WTC11 (cell line): ENCODE measurements around the gene RNF145. TPM values are rescaled to one million over a fixed set of nuclear protein-coding genes. Genes with fewer than 3 reads are reported as not detected.

Experiments used
- ATAC-seq: fragments of 200-7000 bp; cut with Tn5 transposase; 2 replicates; pipeline ENCODE4 v1.10.0; 2021; ENCODE audit warnings: mild to moderate bottlenecking, moderate library complexity
- CTCF ChIA-PET: fragments of 300-600 bp; sonication (Branson Sonifier 250); formaldehyde crosslinking; loops from one replicate; lab custom pipeline; 2021; ENCODE audit warnings: antibody characterized with exemption; lab: Charles Lee
- POLR2A ChIA-PET: fragments of 350-600 bp; sonication (Branson Sonifier 250); formaldehyde crosslinking; loops from one replicate; lab custom pipeline; 2021; ENCODE audit warnings: antibody characterized with exemption; lab: Charles Lee
- DNase-seq: peaks from one replicate; pipeline ENCODE4 v3.0.0; 2021; ENCODE audit warnings: low spot score
- H3K27ac Mint-ChIP-seq: 2 replicates; pipeline ENCODE4 v1.8.0; 2021; ENCODE audit warnings: mixed read lengths
- H3K27me3 Mint-ChIP-seq: 2 replicates; pipeline ENCODE4 v1.8.0; 2021; ENCODE audit warnings: low read depth, mild to moderate bottlenecking, moderate library complexity, mixed read lengths
- H3K36me3 Mint-ChIP-seq: 2 replicates; pipeline ENCODE4 v1.8.0; 2021; ENCODE audit warnings: mixed read lengths
- H3K4me1 Mint-ChIP-seq: 2 replicates; pipeline ENCODE4 v1.8.0; 2022; ENCODE audit warnings: mixed read lengths
- H3K4me3 Mint-ChIP-seq: 2 replicates; pipeline ENCODE4 v1.8.0; 2021; ENCODE audit warnings: mild to moderate bottlenecking, moderate library complexity, mixed read lengths
- H3K9me3 Mint-ChIP-seq: 2 replicates; pipeline ENCODE4 v1.8.0; 2021; ENCODE audit warnings: mixed read lengths
- CREM ChIP-seq: sonication (generic); formaldehyde crosslinking; IDR thresholded peaks from 2 replicates; pipeline ENCODE4 v1.8.1; 2022; ENCODE audit warnings: mild to moderate bottlenecking, missing genetic modification reagents, moderate library complexity
- EMX1 ChIP-seq: fragments of 250-450 bp; sonication (Bioruptor Pico); IDR thresholded peaks from 2 replicates; pipeline ENCODE4 v1.8.0; 2021; ENCODE audit warnings: mild to moderate bottlenecking
- FOXJ3 ChIP-seq: sonication (generic); formaldehyde crosslinking; IDR thresholded peaks from 2 replicates; pipeline ENCODE4 v1.9.0; 2021; ENCODE audit warnings: missing genetic modification reagents, mild to moderate bottlenecking, borderline replicate concordance
- GABPB1 ChIP-seq: sonication (generic); formaldehyde crosslinking; IDR thresholded peaks from 2 replicates; pipeline ENCODE4 v1.8.1; 2023; ENCODE audit warnings: mild to moderate bottlenecking, missing genetic modification reagents
- GRHL2 ChIP-seq: fragments of 250-450 bp; sonication (Bioruptor Pico); IDR thresholded peaks from 2 replicates; pipeline ENCODE4 v1.8.0; 2022; ENCODE audit warnings: mild to moderate bottlenecking, moderate library complexity; ENCODE audit not compliant: insufficient replicate concordance, severe bottlenecking
- GTF2I ChIP-seq: fragments of 250-450 bp; sonication (Bioruptor Pico); conservative IDR thresholded peaks from 2 replicates; pipeline ENCODE4 v1.4.0; 2021; ENCODE audit warnings: mild to moderate bottlenecking
- KAT7 ChIP-seq: sonication (generic); formaldehyde crosslinking; IDR thresholded peaks from 2 replicates; pipeline ENCODE4 v1.8.1; 2023; ENCODE audit warnings: missing genetic modification reagents, mild to moderate bottlenecking, borderline replicate concordance
- NR3C1 ChIP-seq: sonication (generic); formaldehyde crosslinking; conservative IDR thresholded peaks from 2 replicates; pipeline ENCODE4 v1.8.1; 2023; ENCODE audit warnings: low read depth, mild to moderate bottlenecking, missing genetic modification reagents
- PRRX2 ChIP-seq: fragments of 250-450 bp; sonication (Bioruptor Pico); IDR thresholded peaks from 2 replicates; pipeline ENCODE4 v1.8.0; 2021; ENCODE audit warnings: mild to moderate bottlenecking
- SMAD4 ChIP-seq: sonication (generic); formaldehyde crosslinking; IDR thresholded peaks from 2 replicates; pipeline ENCODE4 v1.8.0; 2022; ENCODE audit warnings: mild to moderate bottlenecking, missing genetic modification reagents
- SOX15 ChIP-seq: fragments of 250-450 bp; sonication (Bioruptor Pico); IDR thresholded peaks from 2 replicates; pipeline ENCODE4 v1.9.0; 2021; ENCODE audit warnings: mild to moderate bottlenecking
- ZNF512 ChIP-seq: sonication (generic); formaldehyde crosslinking; IDR thresholded peaks from 2 replicates; pipeline ENCODE4 v1.8.1; 2022; ENCODE audit warnings: missing genetic modification reagents, borderline replicate concordance
- total RNA-seq: library from RNA; stranded (reverse); gene quantifications from 3 replicates; pipeline ENCODE4 v1.2.3, GENCODE V29; 2021
- TF ChIP-seq, protein P1 (sequence below): sonication (generic); formaldehyde crosslinking; IDR thresholded peaks from 2 replicates; pipeline ENCODE4 v1.8.1; 2022; ENCODE audit warnings: mild to moderate bottlenecking, moderate library complexity, missing genetic modification reagents
- TF ChIP-seq, protein P2 (sequence below): fragments of 250-450 bp; sonication (Bioruptor Pico); IDR thresholded peaks from 2 replicates; pipeline ENCODE4 v1.8.0; 2021; ENCODE audit warnings: mild to moderate bottlenecking
- TF ChIP-seq, protein P3 (sequence below): sonication (generic); formaldehyde crosslinking; IDR thresholded peaks from 2 replicates; pipeline ENCODE4 v1.8.1; 2023; ENCODE audit warnings: mild to moderate bottlenecking, missing genetic modification reagents, moderate library complexity
- TF ChIP-seq, protein P4 (sequence below): fragments of 250-450 bp; sonication (Bioruptor Pico); IDR thresholded peaks from 2 replicates; pipeline ENCODE4 v1.9.0; 2021; ENCODE audit warnings: mild to moderate bottlenecking, borderline replicate concordance
- TF ChIP-seq, protein P5 (sequence below): sonication (generic); formaldehyde crosslinking; IDR thresholded peaks from 2 replicates; pipeline ENCODE4 v1.8.0; 2023; ENCODE audit warnings: mild to moderate bottlenecking, missing genetic modification reagents
- TF ChIP-seq, protein P6 (sequence below): sonication (generic); formaldehyde crosslinking; conservative IDR thresholded peaks from 2 replicates; pipeline ENCODE4 v1.8.1; 2023; ENCODE audit warnings: mild to moderate bottlenecking, low read depth, missing genetic modification reagents, moderate library complexity

RNF145 gene
- total RNA-seq, 1 experiment from 2014 or later: 76.8 TPM

DNA sequence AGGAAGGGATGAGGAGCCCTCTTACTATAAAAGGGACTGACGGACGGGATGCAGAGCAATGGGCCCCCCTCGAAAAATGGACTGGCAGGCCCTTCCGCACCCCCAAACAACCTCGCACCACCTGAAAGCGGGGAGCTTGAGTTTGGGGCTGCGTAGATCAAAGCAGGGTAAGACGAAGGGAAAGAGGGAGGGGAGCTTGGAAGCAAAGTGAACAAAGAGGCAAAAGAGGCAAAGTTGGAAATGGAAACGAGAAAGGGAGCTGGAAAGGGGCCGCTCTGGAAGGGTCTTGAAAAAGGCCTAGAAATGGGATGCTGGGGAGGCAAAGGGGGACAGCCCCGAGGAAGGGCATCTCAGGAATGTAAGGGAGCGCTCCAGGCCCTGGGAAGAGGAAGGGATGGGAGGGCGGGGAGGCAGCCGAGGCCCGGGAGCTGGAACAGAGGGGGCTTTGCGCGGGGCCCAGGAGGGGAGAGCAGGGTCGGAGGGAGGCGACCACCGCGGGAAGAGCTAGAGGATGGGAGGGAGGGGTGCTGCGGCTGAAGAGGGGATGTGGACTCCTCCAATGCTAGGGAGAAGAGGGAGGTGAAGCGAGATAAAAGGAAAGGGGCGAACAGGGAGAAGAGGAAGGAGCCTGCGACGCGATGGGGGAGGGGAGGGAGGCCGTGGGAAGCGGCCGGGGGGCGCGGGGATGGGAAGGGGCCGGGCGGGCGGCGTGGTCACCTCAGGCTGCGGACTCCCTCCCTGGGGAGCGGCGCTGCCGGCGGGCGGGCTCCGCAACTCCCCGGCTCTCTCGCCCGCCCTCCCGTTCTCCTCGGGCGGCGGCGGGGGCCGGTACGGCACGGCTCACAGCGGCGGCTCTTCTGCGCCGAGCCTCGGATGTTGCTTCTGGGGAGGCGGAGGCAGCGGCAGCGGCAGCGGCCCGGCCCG, 577 bp downstream of the RNF145 start (continued):
- TF ChIP-seq PRRX2 (CRISPR knock-in tag) (no peak), EMX1 (CRISPR knock-in tag) (no peak), GRHL2 (no peak)
- TF ChIP-seq, protein P1, sequence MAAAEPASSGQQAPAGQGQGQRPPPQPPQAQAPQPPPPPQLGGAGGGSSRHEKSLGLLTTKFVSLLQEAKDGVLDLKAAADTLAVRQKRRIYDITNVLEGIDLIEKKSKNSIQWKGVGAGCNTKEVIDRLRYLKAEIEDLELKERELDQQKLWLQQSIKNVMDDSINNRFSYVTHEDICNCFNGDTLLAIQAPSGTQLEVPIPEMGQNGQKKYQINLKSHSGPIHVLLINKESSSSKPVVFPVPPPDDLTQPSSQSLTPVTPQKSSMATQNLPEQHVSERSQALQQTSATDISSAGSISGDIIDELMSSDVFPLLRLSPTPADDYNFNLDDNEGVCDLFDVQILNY: no peak
- TF ChIP-seq, protein P2, sequence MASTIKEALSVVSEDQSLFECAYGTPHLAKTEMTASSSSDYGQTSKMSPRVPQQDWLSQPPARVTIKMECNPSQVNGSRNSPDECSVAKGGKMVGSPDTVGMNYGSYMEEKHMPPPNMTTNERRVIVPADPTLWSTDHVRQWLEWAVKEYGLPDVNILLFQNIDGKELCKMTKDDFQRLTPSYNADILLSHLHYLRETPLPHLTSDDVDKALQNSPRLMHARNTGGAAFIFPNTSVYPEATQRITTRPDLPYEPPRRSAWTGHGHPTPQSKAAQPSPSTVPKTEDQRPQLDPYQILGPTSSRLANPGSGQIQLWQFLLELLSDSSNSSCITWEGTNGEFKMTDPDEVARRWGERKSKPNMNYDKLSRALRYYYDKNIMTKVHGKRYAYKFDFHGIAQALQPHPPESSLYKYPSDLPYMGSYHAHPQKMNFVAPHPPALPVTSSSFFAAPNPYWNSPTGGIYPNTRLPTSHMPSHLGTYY (CRISPR knock-in tag): no peak

DNA sequence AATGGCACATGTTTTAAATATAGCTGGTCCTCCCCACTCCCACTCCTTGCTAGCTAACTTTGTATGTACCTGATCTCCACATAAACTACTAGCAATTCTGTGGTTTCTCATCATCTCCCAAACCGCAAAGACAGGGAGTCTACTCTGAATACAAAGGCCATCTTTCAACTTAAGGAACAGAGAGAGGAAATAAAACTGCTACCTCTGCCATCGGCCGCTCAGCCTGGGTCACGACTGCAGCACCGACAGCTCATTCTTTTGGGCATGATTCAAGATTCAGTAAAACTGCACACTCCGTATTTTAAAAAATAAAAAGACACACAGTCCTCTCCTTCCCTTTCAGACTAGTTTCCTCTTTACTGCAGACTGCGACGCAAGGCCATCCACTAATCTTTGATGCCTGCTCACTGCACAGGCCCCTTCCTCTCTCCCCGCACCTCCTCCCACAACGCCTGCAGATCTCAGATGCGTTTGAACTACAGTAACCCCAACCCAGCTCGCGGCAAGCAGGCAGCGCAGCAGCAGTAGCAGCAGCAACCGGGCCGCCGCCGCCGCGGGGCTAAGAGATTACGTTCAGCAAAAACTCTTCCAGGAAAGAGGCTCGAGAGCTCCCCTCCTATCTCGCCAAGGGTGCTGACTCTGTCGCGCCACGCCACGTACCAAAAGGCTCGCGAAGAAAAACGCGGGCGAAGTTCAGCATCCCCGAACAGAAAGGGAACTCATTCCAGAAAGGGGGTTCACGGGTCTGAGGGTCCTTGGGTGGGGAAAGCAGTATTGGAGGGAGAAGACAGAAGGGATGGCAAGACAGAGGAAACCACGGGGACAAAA, 1.5 kb downstream of the RNF145 start:
- ChIA-PET CTCF (interaction anchor here (0.5 to 2.4 kb wide), 5 partner anchors 51 to 779 kb away, joined by 3 to 14 read pairs (median 4); no protein-coding TSS in a partner anchor), POLR2A (interaction anchor here (0.6 to 1.0 kb wide), 3 partner anchors 9 to 1349 kb away, joined by 3 read pairs; no protein-coding TSS in a partner anchor)
- Mint-ChIP-seq H3K9me3 (no peaks in the 10 kb centered on the region), H3K27ac (peak overlapping the region; percentile 73), H3K4me3 (peak overlapping the region; percentile 86), H3K27me3 (peaks cover 8% of the 10 kb centered on the region), H3K36me3 (no peaks in the 10 kb centered on the region), H3K4me1 (peaks cover 56% of the 10 kb centered on the region)
- ATAC-seq (peak; percentile 71), DNase-seq (peak; percentile 73)
- TF ChIP-seq ZNF512 (no peak), FOXJ3 (CRISPR knock-in tag) (no peak), SMAD4 (CRISPR knock-in tag) (no peak), NR3C1 (no peak), GTF2I (CRISPR knock-in tag) (no peak), CREM (CRISPR knock-in tag) (no peak), SOX15 (CRISPR knock-in tag) (no peak), GABPB1 (CRISPR knock-in tag) (no peak), KAT7 (CRISPR knock-in tag) (no peak)
- TF ChIP-seq, protein P3, sequence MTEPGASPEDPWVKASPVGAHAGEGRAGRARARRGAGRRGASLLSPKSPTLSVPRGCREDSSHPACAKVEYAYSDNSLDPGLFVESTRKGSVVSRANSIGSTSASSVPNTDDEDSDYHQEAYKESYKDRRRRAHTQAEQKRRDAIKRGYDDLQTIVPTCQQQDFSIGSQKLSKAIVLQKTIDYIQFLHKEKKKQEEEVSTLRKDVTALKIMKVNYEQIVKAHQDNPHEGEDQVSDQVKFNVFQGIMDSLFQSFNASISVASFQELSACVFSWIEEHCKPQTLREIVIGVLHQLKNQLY: no peak
- TF ChIP-seq, protein P4, sequence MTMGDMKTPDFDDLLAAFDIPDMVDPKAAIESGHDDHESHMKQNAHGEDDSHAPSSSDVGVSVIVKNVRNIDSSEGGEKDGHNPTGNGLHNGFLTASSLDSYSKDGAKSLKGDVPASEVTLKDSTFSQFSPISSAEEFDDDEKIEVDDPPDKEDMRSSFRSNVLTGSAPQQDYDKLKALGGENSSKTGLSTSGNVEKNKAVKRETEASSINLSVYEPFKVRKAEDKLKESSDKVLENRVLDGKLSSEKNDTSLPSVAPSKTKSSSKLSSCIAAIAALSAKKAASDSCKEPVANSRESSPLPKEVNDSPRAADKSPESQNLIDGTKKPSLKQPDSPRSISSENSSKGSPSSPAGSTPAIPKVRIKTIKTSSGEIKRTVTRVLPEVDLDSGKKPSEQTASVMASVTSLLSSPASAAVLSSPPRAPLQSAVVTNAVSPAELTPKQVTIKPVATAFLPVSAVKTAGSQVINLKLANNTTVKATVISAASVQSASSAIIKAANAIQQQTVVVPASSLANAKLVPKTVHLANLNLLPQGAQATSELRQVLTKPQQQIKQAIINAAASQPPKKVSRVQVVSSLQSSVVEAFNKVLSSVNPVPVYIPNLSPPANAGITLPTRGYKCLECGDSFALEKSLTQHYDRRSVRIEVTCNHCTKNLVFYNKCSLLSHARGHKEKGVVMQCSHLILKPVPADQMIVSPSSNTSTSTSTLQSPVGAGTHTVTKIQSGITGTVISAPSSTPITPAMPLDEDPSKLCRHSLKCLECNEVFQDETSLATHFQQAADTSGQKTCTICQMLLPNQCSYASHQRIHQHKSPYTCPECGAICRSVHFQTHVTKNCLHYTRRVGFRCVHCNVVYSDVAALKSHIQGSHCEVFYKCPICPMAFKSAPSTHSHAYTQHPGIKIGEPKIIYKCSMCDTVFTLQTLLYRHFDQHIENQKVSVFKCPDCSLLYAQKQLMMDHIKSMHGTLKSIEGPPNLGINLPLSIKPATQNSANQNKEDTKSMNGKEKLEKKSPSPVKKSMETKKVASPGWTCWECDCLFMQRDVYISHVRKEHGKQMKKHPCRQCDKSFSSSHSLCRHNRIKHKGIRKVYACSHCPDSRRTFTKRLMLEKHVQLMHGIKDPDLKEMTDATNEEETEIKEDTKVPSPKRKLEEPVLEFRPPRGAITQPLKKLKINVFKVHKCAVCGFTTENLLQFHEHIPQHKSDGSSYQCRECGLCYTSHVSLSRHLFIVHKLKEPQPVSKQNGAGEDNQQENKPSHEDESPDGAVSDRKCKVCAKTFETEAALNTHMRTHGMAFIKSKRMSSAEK (CRISPR knock-in tag): no peak
- TF ChIP-seq, protein P5, sequence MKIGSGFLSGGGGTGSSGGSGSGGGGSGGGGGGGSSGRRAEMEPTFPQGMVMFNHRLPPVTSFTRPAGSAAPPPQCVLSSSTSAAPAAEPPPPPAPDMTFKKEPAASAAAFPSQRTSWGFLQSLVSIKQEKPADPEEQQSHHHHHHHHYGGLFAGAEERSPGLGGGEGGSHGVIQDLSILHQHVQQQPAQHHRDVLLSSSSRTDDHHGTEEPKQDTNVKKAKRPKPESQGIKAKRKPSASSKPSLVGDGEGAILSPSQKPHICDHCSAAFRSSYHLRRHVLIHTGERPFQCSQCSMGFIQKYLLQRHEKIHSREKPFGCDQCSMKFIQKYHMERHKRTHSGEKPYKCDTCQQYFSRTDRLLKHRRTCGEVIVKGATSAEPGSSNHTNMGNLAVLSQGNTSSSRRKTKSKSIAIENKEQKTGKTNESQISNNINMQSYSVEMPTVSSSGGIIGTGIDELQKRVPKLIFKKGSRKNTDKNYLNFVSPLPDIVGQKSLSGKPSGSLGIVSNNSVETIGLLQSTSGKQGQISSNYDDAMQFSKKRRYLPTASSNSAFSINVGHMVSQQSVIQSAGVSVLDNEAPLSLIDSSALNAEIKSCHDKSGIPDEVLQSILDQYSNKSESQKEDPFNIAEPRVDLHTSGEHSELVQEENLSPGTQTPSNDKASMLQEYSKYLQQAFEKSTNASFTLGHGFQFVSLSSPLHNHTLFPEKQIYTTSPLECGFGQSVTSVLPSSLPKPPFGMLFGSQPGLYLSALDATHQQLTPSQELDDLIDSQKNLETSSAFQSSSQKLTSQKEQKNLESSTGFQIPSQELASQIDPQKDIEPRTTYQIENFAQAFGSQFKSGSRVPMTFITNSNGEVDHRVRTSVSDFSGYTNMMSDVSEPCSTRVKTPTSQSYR (CRISPR knock-in tag): no peak
- TF ChIP-seq, protein P6, sequence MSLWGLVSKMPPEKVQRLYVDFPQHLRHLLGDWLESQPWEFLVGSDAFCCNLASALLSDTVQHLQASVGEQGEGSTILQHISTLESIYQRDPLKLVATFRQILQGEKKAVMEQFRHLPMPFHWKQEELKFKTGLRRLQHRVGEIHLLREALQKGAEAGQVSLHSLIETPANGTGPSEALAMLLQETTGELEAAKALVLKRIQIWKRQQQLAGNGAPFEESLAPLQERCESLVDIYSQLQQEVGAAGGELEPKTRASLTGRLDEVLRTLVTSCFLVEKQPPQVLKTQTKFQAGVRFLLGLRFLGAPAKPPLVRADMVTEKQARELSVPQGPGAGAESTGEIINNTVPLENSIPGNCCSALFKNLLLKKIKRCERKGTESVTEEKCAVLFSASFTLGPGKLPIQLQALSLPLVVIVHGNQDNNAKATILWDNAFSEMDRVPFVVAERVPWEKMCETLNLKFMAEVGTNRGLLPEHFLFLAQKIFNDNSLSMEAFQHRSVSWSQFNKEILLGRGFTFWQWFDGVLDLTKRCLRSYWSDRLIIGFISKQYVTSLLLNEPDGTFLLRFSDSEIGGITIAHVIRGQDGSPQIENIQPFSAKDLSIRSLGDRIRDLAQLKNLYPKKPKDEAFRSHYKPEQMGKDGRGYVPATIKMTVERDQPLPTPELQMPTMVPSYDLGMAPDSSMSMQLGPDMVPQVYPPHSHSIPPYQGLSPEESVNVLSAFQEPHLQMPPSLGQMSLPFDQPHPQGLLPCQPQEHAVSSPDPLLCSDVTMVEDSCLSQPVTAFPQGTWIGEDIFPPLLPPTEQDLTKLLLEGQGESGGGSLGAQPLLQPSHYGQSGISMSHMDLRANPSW (CRISPR knock-in tag): no peak
